GM21529 (cell line): ENCODE measurements around the gene ZNF146.
"Not testable (repeated sequence)": the region's sequence is repeated elsewhere in the genome, so short reads cannot be mapped to it uniquely, and the experiment has no call there.

Experiments used
- ATAC-seq: cut with Tn5 transposase; IDR thresholded peaks from one replicate; pipeline ENCODE4 v1.9.1; 2021; ENCODE audit not compliant: unreplicated experiment

The ZNF146 gene

GRCh38 chr19:36233626-36234025 is 18.7 kb downstream of the ZNF146 start:
- not testable (repeated sequence) for ATAC-seq

- ATAC-seq = no peak
Measured at GRCh38 chr19:36236304-36236945, 21.5 kb downstream of the ZNF146 start.

GRCh38 chr19:36236946-36237310 is 22.0 kb downstream of the ZNF146 start:
- ATAC-seq = no peak

- no peak for ATAC-seq
Measured at GRCh38 chr19:36244066-36244465, 29.2 kb downstream of the ZNF146 start.

- ATAC-seq = no peak
Measured at GRCh38 chr19:36245210-36246005, 30.5 kb downstream of the ZNF146 start.

- ATAC-seq = no peak
Measured at GRCh38 chr19:36246006-36246481, 31.1 kb downstream of the ZNF146 start.

GRCh38 chr19:36252047-36252446 is 37.1 kb downstream of the ZNF146 start:
- ATAC-seq = no peak

- ATAC-seq = no peak
Measured at GRCh38 chr19:36254848-36255247, 39.9 kb downstream of the ZNF146 start.

GRCh38 chr19:36255316-36255715 is 40.4 kb downstream of the ZNF146 start:
- ATAC-seq = no peak

- ATAC-seq = no peak
Measured at GRCh38 chr19:36256064-36256463, 41.2 kb downstream of the ZNF146 start.

- ATAC-seq = no peak
Measured at GRCh38 chr19:36256853-36257519, 42.1 kb downstream of the ZNF146 start.

- ATAC-seq = no peak
Measured at GRCh38 chr19:36257520-36257876, 42.6 kb downstream of the ZNF146 start.

GRCh38 chr19:36258028-36258875 is 43.3 kb downstream of the ZNF146 start:
- no peak for ATAC-seq

- ATAC-seq = no peak
Measured at GRCh38 chr19:36259211-36259610, 44.3 kb downstream of the ZNF146 start.

- ATAC-seq = no peak
Measured at GRCh38 chr19:36265064-36265463, 50.2 kb downstream of the ZNF146 start.

- no peak for ATAC-seq
Measured at GRCh38 chr19:36265856-36266374, 51.0 kb downstream of the ZNF146 start.

- no peak for ATAC-seq
Measured at GRCh38 chr19:36266375-36266961, 51.6 kb downstream of the ZNF146 start.

GRCh38 chr19:36267061-36267845 is 52.3 kb downstream of the ZNF146 start:
- ATAC-seq = no peak

- ATAC-seq = not testable (repeated sequence)
Measured at GRCh38 chr19:36268081-36268480, 53.2 kb downstream of the ZNF146 start.

- ATAC-seq = not testable (repeated sequence)
Measured at GRCh38 chr19:36268591-36268990, 53.7 kb downstream of the ZNF146 start.
